Islet precursor cell (in vitro differentiated cells): ENCODE results near the gene SSTR3.

Source experiments
- DNase-seq: peaks from one replicate; pipeline ENCODE4 v3.0.0-alpha.2; 2018

The SSTR3 gene

DNA sequence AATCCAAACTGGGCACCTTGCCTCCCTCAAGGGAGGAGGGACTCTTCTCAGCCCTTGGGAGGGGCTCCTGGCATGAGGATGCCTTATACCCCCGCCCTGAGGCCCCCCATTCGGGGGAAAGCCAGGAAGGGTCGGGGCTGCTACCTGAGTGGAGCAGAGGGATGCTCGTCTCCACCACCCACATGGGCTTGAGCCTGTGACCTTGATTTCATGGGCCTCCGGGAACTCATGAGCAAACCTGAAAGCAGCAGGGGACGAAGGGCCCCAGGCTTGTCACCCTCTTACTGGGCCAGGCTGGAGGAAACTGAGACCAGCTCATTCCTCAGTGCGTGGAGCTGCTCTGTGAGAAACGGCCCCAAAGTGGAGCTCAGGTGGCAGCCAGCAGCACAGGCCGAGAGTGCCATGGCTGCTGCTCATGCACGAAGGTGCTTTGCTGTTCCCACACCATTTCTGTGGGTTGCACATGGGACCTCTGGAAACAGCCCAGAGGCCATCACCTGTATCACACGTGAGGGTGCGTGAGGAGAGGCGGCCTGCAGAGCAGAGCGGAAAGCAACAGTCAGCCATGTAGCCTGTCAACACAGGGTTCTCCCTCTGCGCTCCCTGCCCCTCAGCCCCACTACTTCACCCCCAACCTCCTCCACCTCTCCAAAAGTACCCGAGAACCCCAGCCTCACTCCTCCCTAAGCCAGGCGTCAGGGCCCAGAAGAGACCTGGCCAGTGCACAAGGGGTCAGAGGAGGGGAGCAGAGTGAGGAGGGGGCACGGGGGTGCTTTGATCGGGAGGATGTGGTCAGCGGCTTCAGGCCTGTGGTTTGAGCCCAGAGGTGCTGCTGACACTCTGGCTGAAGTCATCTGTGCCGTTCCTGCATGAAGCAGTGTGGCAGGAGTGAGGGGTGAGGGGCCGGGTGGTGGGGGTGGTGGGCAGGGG lies 48.4 kb downstream of the SSTR3 start:
- no peak for DNase-seq

DNA sequence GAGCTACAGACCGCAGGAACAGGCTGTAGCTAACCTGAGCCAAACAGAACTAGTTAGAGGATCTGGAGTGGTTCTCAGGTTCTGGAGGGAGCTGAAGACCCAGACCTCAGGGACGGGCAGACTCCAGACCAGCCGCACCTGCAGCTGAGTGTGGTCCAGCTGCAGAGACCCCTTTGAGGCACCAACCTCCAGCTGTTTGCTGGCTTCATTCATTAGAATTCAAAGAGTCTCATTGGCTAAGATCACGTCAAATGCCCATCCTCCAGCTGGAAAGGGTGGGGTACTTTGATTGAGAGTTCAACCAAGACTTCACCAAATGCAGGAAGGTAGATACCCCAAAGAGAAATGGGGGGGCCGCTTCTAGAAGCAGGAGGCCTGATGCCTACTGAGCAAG lies 49.2 kb downstream of the SSTR3 start:
- no peak for DNase-seq

DNA sequence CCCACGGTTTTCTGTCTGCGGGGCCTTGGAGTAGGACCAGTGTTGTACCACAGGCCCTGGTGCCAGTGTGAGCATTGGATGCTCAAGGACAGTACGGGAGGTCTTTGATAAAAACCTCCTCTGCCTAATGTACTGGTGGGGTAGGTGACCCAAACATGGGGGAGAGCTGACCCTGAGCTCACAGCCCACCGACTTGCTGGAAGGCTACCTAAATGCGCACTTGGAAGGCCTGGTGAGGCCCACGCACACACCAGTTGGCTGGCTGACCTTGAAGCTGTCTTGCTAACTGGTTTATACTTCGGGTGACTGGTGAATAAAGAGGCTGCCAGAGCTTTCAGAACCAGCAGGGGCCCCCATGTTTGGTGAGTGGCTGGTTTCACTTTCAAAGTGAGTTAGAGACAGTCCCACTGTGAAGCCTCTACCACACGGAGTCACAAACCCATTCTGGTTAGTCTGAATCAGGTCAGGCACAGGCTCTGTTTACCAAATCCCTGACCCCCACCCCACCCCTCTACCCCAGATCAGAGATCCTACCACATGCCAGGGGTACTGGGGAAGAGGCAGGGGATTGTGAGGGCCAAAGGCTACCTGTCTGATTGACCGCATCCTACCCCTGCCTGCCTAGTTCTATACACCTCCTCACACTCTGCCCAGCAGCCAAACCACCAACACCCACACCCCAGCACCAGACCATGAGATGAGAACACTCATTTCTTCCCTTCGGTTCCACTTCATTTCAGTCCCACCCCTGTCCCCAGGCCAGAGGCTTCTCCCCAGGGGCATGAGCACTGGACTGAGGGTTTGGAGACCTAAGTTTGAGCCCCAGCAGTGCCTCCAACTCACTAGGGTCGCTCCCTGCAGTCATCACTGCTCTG lies 49.8 kb downstream of the SSTR3 start:
- DNase-seq, result no peak

DNA sequence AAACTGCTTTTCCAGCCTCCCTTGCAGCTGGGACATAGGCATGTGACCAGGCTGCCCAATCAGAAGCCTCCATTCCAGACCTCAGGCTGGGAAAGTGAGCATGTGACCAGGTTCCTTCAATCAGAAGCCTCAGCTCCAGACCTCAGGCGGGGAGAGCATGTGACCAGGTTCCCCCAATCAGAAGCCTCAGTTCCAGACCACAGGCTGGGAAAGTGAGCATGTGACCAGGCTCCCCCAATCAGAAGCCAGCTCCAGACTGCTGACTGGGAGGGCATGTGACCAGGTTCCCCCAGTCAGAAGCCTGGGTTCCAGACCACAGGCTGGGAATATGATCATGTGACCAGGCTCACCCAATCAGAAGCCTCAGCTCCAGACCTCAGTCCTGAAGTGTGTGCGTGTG lies 50.8 kb downstream of the SSTR3 start:
- DNase-seq, result no peak

DNA sequence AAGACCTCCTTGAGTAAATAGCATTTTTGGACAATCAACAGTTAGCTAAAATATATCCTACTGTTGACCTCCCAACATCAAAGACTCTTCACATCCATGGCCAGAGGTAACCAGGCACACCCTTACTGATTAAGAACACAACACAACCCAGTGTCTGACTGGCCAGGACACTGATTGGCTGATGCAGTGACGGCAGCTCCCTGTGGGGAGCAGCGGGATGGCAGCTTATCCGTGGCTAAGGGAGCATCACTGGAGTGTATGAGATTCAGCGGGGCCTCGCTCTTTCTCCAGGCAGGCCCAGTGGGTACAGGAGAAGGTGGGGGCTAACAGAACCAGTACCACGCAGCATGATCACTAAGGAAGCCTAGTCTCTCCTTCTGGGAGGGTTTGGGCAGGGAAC lies 52.2 kb downstream of the SSTR3 start:
- DNase-seq, result no peak

DNA sequence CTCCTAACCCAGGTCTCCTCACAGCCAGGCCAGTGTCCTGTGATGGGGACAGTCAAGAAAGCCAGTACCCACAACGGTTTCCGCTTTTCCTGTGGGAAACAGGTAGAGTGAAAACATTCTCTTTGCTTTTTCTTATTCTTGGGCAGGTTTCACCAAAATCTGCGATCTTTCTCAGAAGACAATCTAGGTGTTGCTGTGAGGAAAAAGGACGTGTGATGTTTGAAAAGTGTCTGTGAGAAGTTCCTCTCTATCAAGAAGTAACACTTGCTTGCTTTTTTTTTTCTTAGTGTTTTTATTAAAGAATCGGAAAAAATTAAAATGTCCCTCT lies 53.4 kb downstream of the SSTR3 start:
- no peak for DNase-seq

DNA sequence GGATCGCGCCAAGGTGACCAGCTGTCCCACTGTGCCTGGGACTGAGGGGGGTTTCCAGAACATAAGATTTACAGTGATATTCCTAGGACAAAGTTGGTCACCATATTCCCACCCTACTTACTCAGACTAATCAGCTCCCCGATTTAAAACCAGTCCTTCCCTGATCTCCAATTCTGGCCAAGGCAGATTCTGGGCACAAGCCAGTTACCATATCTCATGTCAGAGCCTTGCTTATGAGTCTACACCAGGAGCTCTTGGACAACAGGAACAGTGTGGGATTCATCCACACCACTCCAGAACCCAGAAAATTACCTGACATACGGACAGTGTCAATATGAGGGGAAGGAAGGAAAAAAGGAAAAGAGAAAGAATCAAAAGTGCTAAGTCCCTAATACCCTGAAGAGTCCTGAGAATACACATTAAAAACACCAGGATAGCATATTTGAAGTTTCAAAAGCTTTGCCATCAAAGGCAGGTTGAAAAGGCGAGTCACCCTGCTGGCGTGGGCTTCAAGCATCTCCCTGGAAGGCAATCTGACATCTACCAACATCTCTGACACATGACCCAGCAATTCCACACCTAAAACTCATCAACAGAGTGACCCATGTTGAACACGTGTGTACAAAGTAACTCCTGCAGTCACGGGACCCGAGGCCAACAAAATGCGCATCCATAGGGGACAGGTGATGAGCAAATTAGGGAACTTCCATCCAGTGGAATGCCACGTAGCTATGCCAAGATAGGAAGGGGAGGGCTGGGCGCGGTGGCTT lies 54.6 kb downstream of the SSTR3 start:
- DNase-seq, result no peak

DNA sequence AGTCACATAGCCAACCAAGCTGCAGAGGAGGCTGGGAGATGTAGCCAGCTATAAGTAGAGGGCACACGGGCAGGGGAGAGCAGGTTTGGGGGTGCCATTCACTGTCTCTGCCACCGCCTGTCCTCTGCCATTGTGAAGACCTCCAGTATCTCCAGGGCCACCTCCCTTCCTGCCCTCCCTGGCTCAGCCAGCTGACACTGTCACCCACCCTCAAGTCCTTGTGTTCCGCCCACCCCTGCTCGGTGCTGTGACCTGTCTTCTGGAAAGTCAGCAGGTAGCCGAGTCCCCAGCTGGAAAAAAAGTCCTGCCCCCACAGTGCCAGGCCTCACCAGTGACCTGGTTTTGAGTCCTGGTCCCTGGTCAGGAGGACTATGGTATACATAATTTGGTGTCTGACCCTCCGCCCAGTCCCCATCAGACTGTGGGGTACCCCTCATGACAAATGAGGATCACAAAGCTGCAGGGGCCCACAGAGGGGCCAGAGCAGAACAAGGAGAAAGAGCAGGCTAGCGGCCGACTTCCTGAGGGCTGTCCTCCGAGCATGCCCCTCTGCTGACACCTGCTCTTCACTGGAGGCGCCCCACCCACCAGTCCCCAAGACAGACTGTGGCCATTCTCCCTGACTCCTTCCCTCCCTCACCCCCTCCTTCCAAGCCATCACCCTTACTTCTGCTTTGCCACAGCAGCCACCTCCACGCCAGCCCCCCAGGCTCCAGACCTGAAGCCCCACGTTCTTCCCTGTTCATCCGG lies 55.4 kb downstream of the SSTR3 start:
- no peak for DNase-seq

DNA sequence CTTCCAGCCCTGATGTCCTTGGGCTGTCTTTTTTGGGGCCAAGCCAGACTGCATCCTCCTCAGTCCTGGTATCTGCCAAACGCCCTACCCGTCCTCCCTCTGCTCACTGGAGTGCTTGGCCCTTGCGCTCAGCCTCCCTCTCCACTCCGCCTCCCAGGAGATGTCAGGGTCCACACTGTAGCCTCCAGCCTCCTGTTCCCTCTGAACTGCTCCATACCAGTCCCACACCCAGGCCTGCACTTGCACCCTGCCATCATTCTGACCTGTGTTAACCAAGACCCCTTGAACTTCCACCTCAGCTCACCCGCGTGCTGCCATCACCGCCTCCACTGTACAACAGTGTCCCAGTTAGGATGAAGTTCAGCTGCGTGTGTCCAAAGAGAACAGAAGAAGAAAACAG lies 56.3 kb downstream of the SSTR3 start:
- no peak for DNase-seq

DNA sequence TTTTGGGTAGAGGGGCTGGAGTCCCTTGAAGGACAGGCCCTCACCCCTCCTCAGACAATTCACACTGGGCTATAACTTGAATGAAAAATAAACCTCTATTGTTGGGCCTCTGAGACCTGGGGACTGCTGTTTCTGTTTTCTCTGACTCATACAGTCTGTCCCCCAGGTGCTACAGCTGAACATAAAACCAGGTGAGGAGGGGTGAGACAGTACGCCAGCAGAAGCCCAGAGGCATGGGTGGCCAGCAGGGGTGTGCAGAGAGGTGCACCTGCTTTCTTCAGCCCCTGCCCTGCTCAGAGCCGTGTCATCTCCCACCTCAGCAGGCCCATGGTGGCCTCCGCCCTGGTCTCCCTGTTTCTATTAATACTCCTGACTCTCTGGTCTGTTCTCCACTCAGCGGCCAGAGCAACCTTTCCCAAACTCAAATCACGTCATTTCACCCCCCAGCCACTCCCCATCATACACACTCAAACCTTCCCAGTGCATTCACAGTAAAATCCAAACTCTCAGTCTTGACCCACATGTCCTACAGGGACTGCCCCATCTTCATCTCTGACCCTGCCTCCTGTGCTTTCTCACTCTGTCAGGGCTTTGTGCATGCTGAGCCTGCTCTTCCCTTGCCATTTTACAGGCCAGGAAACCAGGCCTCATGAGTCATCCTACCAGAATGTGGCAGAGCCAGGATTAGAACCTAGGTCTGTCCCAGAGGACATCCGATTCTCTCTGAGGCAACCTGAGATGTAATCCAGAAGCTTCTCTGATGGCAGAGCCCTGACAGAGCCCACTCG lies 57.2 kb downstream of the SSTR3 start:
- peak; percentile 83 for DNase-seq
